Activated CD8-positive, alpha-beta memory T cell treated with anti-CD3 and anti-CD28 coated beads, Interleukin-2, amount 50 U/mL, for 4 hours (primary cell): ENCODE results near the gene SHISA5.
"Not testable (repeated sequence)": the region's sequence is repeated elsewhere in the genome, so short reads cannot be mapped to it uniquely, and the experiment has no call there.

ENCODE experiments used
- DNase-seq: peaks from one replicate; pipeline ENCODE4 v3.0.0-alpha.2; 2020

SHISA5 gene

DNA sequence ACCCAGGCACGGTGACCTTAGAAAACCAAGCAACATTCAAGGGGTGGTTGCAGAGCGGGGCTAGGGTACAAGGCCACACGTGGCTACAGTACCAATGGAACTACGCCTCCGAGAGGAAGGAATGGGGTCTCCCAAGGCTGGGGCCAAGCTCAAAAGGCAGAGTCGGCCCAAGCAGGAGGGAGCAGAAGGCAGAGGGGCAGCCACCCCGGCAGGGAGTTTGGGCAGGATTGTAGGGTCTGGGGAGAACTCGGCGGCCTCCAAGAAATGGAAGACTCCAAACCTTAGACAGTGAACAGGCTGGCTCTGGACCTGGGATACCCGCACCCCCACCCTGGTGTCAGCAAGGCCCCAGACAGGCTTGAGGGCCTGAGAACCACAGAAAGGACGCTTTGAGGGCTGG is 28.8 kb downstream of the SHISA5 start:
- DNase-seq, result no peak

DNA sequence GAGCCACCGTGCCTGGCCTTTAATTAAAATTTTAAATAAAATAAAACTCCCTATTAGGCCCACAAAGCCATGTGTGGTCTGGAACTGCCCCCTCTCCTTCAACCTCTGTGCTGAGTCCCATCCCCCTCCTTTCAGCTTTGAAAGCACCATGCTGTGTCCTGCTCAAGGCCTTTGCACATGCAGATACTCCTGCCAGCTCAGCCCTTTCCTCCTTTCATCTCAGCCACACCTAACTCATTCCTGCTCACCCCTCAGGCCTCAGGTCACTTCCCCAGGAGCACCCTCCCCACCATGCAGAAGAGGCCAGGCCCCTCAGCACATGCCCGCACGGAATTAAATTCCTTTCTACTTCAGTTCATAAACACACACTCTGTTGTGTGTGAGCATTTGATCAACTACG is 29.4 kb downstream of the SHISA5 start:
- no peak for DNase-seq

DNA sequence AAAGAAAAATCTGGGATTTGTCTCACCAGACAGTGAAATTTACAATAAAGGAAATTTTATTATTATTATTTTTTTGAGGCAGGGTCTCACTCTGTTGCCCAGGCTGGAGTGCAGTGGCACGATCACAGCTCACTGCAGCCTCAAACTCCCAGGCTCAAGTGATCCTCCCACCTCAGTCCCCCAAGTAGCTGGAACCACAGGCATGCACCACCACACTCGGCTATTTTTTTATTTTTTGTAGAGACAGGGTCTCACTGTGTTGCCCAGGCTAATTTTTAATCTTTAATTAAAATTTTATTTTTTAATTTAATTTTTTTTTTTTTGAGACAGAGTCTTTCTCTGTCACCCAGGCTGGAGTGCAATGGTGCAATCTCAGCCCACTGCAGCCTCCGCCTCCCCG is 29.9 kb downstream of the SHISA5 start:
- not testable (repeated sequence) for DNase-seq

DNA sequence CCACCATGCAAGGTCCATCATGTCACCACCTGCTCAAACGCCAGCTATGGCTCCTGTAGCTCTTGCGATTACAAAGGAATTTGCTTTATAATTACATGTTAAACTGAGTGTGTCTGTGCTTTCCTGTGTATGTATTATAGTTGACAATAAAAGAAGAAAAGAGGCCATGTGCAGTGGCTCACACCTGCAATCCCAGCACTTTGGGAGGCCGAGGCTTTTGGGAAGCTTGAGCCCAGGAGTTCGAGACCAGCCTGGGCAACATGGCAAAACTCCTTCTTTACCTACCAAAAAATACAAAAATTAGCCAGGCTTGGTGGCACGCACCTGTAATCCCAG is 30.4 kb downstream of the SHISA5 start:
- no peak for DNase-seq

DNA sequence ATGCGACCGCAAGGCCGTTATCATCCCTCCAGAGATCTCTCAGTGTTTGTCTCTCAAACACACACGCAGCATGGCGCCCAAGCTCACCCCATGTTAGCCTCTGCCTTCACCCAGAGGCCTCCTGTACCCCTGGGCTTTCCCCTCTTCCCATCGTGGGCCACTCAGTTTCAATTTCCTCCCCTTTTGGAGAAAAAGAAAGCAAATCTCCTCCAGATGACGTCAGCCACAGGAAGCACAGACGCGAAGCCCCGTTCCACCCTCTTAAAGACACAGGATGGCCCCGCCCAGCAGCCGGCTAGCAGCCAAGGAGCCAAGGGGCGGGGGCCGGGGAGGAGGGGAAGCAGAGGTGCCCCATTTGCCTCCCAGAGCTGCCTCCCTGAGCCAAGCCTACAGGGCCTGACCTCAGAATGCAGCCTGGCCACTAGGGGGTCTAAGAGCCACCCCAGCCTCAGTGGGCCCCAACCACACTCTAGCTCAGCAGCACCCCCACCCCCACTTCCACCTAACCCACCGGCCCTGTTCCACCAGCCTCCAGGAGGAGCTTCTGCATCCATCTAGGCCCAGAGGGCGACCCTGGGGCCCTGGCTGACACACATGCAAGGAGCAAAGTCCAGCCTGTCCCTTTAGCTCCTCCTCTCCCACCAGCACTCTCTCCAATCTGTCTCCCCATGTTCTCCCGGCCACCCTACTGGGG is 30.9 kb downstream of the SHISA5 start:
- peak; percentile 89 for DNase-seq

DNA sequence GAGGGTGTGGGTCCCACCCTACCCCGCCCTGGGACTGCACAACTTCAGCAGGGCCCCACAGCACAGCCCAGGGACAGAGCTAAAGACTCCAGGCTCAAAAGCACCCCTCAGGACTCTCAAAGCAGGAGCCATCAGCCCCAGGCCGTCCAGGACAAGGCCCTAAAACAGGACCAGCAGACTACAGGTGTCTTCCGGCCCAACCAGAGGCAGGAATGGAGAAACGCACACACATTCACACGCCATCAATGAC is 31.4 kb downstream of the SHISA5 start:
- no peak for DNase-seq

DNA sequence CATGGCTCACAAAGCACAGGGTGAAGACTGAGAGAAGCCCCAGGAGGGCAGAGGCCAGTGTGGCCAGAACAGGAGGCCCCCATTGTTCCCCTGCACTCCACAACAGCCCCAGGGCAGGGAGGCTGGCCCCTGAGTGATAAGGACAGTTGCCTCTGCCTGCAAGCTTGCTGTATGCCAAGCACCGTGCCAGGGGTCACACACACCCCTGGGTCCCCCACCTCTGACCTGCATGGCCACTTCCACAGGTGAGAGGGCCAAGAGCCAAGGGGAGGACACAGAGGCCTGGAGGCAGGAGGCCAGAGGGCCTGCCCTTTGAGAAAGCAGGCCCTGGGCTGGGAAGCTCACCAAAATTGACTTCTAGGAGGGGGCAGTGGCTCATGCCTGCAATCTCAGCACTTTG is 33.7 kb downstream of the SHISA5 start:
- no peak for DNase-seq

DNA sequence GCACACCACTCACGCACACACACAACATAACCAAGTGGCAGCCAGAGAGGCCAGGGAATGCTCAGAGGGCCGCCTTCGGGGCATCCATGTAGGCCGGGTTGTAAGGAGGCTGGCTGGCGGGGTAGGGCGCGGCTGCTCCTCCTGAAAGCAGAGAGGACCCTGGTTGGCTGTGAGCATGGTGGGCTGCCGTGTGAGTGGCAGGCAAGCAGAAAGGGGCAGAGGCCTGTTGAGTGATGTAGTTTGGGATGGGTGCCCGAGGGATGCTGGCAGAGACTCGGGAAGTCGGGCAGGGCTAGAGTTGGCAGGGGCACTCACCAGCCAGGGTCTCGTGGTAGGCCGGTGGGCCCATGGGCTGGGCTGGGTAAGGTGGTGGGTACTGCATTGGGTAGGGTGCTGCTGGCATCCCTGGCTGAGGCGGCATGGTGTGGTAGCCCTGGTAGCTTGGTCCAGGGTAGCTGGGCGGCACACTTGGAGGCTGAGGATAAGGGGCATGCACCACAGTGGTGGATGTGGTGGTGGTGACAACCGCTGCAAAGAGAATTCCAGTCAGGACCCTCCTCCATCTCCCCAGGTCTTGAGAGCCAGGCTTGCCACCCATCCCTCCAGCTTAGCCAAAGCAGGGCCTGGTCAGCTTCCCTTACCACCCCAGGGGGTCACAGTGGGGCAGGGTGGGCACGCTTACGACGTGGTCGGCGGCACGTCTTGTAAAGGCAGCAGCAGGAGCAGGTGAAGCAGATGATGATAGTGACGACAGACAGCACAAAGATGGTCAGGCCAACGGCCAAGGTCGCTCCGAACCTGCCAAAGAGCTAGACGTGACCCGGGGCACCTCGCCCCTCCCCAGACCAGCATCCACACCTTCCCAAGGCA is 34.7 kb downstream of the SHISA5 start:
- DNase-seq, result no peak

DNA sequence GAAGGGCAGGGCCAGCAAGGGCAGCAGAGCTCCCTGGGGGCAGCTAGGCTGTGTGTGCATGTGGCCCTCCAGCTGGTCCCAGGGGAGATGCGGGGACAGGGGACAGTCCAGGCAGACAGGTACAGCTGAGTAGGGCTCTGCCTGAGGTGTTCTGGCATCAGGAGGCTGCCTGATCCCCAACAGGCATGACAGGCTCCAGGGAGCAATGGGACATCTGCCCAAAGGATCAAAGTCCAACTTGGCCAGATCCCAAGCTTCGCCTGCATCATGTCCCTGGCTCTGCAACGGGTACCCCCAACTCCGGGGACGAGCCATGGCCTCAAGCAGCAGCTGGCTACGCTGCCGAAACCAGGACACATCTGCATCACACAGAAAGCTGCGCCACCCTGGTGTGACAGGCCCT is 35.6 kb downstream of the SHISA5 start:
- DNase-seq, result no peak

DNA sequence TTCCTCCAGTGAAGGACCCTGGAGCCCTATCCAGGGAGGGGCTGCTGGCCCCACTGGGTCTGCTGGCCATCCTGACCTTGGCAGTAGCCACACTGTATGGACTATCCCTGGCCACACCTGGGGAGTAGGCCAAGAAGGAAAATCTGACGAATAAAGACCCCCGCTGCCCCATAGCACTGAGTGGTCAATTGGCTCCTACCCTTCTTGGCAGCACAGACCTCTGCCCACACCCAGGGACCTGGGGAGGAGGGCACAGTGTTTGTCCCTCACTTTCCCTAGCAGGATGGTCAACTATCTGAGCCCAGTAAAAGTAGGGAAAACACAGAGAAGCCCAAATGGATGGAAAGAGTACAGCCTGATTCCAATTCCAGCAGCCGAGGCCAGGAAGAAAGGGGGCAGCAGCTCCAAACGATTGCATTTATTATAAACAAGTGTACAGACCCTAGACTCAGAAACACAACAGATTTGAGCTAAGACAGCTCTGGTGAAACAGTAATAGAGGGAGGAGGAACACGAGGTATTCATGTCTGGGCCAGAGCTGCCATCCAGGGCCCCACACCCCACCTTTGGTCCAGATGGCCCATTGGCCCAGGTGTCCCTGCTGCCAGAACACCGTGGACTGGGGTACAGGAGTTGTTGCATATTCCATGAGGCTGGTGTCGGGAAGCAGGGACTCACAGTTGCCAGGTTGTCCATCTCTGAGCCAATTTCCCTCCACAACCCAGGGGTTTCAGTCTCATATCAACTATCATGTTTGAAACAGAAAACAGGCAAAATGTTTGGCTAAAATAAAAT is 36.3 kb downstream of the SHISA5 start:
- no peak for DNase-seq

DNA sequence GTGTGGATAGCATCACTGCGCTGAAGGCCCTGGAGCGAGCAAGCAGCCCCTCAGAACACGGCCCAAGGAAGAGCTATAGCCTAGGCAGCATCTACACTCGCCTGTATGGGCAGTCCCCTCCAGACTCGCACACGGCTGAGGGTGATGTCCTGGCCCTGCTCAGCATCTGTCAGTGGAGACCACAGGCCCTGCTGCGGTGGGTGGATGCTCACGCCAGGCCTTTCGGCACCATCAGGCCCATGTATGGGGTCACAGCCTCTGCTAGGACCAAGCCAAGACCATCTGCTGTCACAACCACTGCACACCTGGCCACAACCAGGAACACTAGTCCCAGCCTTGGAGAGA is 36.9 kb downstream of the SHISA5 start:
- DNase-seq, result no peak

DNA sequence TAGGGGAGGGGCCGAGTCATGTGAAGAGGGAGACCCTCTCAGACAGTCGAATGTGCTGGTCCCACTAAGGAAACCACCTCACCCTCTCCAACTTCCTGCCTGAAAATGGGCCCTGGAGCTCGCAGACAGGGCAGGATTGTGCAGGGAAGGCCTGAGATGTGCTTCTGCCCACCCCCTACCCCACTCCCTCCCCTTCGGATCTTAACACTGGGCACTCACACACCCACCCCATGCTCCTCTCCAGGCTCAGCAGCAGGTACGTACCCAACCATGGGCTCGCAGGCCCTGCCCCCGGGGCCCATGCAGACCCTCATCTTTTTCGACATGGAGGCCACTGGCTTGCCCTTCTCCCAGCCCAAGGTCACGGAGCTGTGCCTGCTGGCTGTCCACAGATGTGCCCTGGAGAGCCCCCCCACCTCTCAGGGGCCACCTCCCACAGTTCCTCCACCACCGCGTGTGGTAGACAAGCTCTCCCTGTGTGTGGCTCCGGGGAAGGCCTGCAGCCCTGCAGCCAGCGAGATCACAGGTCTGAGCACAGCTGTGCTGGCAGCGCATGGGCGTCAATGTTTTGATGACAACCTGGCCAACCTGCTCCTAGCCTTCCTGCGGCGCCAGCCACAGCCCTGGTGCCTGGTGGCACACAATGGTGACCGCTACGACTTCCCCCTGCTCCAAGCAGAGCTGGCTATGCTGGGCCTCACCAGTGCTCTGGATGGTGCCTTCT is 37.4 kb downstream of the SHISA5 start:
- DNase-seq, result no peak

DNA sequence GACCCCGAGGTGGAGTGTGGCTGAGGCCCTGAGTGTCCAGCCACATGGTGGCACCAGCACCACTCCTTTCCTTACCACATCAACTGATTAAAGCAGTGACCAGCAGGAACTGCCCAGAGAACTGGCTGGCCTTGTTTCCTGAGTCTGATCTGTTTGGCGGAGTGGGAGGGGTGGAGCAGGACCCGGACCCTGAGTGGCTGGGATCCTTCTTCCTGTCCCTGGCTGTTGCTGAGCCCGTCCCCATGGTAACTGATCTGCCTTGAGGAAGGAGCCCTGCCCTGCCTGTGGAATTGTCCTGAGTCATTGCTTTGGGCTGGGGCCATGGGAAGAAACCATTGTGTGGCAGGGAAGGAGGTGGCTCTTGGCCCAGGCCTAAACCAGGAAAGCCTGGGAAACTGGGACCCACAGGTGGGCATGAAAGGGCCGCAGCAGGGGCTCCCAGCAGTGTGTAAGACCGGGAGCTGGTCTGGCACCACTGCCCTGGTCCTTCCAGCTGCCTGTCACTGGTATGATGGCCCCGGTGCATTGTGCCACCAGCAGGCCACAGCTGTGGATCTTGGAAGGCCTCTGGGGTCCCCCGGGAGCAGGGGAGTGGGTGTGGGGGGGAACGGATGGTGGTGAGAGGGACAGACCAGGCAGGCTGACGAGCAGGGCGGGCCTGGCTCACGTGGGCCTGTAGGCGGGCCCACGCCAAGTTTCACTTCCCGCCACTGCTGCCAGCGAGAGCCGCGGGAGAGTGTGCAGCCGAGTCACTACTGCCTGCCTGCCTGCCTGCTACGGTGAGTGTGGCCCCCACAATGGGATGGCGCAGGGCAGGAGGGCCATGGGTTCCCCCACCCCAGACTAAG is 38.2 kb downstream of the SHISA5 start:
- DNase-seq, result peak; percentile 78

DNA sequence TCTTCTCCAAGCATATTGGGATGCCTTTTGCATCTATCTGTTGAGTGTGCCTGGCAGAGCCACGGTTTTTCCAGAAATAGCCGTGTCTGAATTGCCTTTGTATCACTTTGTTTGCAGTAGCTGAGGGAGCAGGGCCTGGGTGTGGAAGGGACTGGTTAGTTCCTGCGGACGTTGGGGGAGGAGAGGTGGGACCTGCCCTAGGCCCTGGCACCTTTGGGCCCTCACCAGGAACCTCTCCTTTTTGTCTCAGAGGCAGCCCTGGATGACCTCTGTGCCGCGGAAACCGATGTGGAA is 38.8 kb downstream of the SHISA5 start:
- DNase-seq, result no peak

DNA sequence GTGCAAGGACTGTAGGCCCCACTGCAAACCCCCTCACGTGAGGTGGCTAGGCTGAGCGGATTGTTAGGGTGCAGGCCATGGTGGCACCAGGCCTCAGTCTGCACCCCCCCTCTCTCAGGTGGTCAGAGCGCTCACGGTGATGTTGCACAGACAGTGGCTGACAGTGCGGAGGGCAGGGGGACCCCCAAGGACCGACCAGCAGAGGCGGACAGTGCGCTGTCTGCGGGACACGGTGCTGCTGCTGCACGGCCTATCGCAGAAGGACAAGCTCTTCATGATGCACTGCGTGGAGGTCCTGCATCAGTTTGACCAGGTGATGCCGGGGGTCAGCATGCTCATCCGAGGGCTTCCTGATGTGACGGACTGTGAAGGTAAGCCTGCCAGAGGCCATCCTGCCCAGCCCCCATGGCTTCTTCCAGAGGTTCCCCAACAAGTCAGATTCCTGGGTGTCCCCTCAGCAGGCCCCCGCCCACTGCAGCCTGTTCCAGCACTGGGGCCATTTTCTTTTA is 39.2 kb downstream of the SHISA5 start:
- no peak for DNase-seq

DNA sequence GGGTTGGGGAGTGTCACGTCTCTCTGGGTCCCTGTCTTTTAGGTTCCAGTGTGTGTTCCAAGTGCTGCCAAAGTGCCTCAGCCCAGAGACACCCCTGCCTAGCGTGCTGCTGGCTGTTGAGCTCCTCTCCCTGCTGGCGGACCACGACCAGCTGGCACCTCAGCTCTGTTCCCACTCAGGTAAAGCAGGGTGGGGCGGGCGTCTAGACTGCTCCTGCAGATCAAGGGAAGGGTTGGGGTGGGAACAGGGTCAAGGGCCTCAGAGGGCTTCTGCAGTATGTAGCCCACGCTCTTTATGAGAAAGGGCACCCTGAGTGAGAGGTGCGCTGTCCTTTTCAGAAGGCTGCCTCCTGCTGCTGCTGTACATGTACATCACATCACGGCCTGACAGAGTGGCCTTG is 40.3 kb downstream of the SHISA5 start:
- DNase-seq, result no peak

DNA sequence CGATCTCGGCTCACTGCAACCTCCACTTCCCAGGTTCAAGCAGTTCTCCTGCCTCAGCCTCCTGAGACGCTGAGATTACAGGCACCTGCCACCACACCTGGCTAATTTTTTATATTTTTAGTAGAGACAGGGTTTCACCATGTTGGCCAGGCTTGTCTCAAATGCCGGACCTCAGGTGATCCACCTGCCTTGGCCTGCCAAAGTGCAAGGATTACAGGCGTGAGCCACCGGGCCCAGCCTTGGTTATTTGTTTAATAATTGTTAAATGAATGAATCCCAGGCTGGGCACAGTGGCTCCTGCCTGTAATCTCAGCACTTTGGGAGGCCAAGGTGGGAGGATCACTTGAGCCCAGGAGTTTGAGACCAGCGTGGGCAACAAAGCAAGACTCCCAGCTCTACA is 42.2 kb downstream of the SHISA5 start:
- not testable (repeated sequence) for DNase-seq

DNA sequence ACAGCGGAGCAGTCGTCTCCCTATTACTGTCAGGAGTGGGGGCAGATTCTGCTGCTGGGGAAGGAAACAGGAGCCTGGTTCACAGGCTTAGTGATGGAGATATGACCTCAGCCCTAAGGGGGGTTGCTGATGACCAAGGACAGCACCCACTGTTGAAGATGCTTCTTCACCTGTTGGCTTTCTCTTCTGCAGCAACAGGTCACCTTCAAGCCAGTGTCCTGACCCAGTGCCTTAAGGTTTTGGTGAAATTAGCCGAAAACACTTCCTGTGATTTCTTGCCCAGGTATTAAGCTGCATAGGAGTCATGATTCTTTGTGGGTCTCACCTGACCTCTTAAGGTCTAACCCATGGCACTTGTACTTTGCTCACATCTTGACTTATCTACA is 43.5 kb downstream of the SHISA5 start:
- DNase-seq, result no peak

DNA sequence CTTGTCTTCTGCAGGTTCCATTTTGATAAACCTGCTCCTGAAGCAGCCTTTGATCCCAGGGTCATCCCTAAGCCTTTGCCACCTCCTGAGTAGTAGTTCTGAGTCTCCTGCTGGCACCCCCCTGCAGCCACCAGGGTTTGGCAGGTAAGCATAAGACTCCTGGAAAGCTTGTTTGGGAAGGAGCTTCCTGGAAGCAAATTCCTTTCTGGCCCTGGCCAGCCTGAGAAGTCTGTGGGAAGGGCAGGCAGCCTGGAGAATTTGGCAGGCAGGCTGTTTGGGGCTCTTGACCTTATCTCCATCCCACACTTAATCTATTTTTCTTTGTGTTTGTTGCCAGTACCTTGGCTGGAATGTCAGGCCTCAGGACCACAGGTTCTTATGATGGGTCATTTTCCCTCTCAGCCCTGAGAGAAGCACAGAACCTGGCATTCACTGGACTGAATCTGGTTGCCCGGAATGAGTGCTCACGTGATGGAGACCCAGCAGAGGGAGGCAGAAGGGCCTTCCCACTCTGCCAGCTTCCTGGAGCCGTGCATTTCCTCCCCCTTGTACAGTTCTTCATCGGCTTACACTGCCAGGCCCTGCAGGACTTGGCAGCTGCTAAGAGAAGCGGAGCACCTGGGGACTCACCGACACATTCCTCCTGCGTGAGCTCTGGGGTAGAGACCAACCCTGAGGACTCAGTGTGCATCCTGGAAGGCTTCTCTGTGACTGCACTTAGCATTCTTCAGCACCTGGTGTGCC is 44.0 kb downstream of the SHISA5 start:
- no peak for DNase-seq

DNA sequence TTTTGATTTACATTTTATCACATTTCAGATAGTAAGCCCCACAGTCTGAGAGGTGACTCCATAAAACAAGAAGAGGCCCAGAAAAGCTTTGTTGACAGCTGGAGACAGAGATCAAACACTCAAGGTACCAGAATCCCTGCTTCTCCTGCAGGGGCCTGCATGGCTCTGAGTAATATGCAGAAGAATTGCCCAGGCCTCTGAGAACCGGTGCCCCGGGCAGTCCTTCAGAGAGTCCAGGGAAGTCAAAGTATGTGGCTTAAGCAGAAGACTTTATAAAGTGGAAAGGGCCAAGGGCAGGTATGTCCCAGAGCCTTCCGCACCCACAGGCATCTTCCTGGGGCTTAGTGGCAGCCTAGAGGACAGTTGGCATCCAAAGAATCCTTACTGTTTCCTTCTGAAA is 44.6 kb downstream of the SHISA5 start:
- DNase-seq, result no peak

DNA sequence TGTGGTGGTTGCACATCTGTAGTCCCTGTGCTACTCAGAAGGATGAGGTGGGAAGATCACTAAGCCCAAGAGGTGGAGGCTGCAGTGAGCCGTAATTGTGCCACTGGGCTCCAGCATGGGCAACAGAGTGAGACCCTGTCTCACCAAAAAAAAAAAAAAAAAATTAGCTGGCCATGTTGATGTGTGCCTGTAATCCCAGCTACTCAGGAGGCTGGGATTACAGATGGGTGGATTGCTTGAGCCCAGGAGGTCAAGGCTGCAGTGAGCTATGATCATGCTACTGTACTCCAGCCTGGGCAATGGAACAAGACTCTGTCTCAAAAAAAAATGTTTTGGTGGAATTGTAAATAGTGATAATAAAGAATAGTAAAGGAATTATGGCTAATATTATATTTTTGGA is 47.5 kb downstream of the SHISA5 start:
- no peak for DNase-seq

DNA sequence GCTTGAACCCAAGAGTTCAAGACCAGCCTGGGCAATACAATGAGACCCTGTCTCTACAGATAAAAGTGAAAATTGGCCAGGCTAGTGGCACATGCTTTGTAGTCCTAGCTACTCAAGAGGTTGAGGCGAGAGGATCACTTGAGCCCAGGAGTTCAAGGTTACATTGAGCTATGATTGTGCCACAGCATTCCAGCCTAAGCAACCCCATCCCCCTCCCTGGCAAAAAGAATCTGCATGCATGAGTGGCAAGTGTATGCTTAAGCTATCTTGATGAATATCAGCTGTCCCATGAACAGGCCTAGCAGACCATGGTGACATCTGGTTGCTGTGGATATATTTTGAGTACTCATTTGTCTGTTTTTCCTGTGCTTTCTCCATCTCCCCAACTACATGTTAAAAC is 52.7 kb downstream of the SHISA5 start:
- no peak for DNase-seq
